Keratinocyte (primary cell): ENCODE measurements around the gene C1QBP. TPM values are rescaled to one million over a fixed set of nuclear protein-coding genes. Genes with fewer than 3 reads are reported as not detected.
A peak's percentile ranks its signal among the peaks of the same experiment; 100 is the strongest.
"Not testable (repeated sequence)": the region's sequence is repeated elsewhere in the genome, so short reads cannot be mapped to it uniquely, and the experiment has no call there.

Experiments
- DNase-seq: peaks from one replicate; pipeline ENCODE4 v3.0.0-alpha.2; 2011; ENCODE audit warnings: low read depth, missing footprints, low spot score
- FAIRE-seq: peaks from 2 replicates; lab custom pipeline; 2011; peaks lifted over from hg19 to GRCh38; lab: Jason Lieb, UNC
- H2AFZ ChIP-seq: 2 replicates; pipeline ENCODE4 v1.6.0; 2012; ENCODE audit warnings: low read length, control low read depth, inconsistent platforms; ENCODE audit not compliant: control insufficient read depth
- H3K27ac ChIP-seq: 2 replicates; pipeline ENCODE4 v1.5.1; 2011; ENCODE audit warnings: low read length; ENCODE audit not compliant: control insufficient read depth, insufficient read depth
- H3K27me3 ChIP-seq: 3 replicates; pipeline ENCODE4 v1.6.0; 2011; ENCODE audit warnings: low read length; ENCODE audit not compliant: control insufficient read depth, insufficient read depth; ENCODE audit errors: extremely low read depth
- H3K36me3 ChIP-seq, 2 experiments: 2 replicates in 1 of 2; 3 replicates in 1 of 2; pipeline ENCODE4 v1.5.1; 2011; ENCODE audit warnings: low read length in 2 of 2, mild to moderate bottlenecking in 1 of 2; ENCODE audit not compliant: control insufficient read depth in 2 of 2, insufficient read depth in 2 of 2; ENCODE audit errors: extremely low read depth in 1 of 2
- H3K4me1 ChIP-seq: 3 replicates; pipeline ENCODE4 v1.5.1; 2011; ENCODE audit warnings: low read length; ENCODE audit not compliant: control insufficient read depth, insufficient read depth; ENCODE audit errors: extremely low read depth
- H3K4me2 ChIP-seq: 3 replicates; pipeline ENCODE4 v1.6.0; 2011; ENCODE audit warnings: low read depth, low read length; ENCODE audit not compliant: control insufficient read depth, insufficient read depth; ENCODE audit errors: extremely low read depth
- H3K4me3 ChIP-seq, 3 experiments: fragments of 200-600 bp in 1 of 3; sonication (generic) in 1 of 3; 2 replicates in 2 of 3; 3 replicates in 1 of 3; pipeline ENCODE4 v1.5.1; 2011 to 2016; ENCODE audit warnings: low read length in 3 of 3, mild to moderate bottlenecking in 3 of 3, control low read depth in 2 of 3, inconsistent platforms in 1 of 3, low read depth in 1 of 3, mixed read lengths in 1 of 3, mixed run types in 1 of 3, moderate library complexity in 1 of 3; ENCODE audit not compliant: control insufficient read depth in 2 of 3, insufficient read depth in 2 of 3; ENCODE audit errors: extremely low read depth in 1 of 3
- H3K79me2 ChIP-seq: 2 replicates; pipeline ENCODE4 v1.6.0; 2012; ENCODE audit warnings: low read length; ENCODE audit not compliant: control insufficient read depth, insufficient read depth
- H3K9ac ChIP-seq: 3 replicates; pipeline ENCODE4 v1.6.0; 2011; ENCODE audit warnings: low read length; ENCODE audit not compliant: control insufficient read depth, insufficient read depth; ENCODE audit errors: extremely low read depth
- H3K9me1 ChIP-seq: 3 replicates; pipeline ENCODE4 v1.6.0; 2011; ENCODE audit warnings: low read length; ENCODE audit not compliant: control insufficient read depth, insufficient read depth; ENCODE audit errors: extremely low read depth
- H3K9me3 ChIP-seq: 2 replicates; pipeline ENCODE4 v1.5.1; 2012; ENCODE audit warnings: low read depth, low read length; ENCODE audit not compliant: control insufficient read depth
- H4K20me1 ChIP-seq: 3 replicates; pipeline ENCODE4 v1.6.0; 2011; ENCODE audit warnings: low read length; ENCODE audit not compliant: control insufficient read depth, insufficient read depth; ENCODE audit errors: extremely low read depth
- CTCF ChIP-seq, 3 experiments: IDR thresholded peaks in 1 of 3; conservative IDR thresholded peaks in 1 of 3; optimal IDR thresholded peaks in 1 of 3; 2 replicates in 2 of 3; 3 replicates in 1 of 3; pipeline versions ENCODE3 to v1.5.1; 2011; ENCODE audit warnings: low read length in 3 of 3, mild to moderate bottlenecking in 3 of 3, moderate library complexity in 2 of 3, control low read depth in 1 of 3, inconsistent platforms in 1 of 3; ENCODE audit not compliant: insufficient read depth in 2 of 3; ENCODE audit errors: extremely low read depth in 1 of 3
- EZH2 ChIP-seq: IDR thresholded peaks from one replicate; pipeline ENCODE4 v1.6.1; 2012; ENCODE audit warnings: inconsistent platforms, mild to moderate bottlenecking, low read length, moderate library complexity
- dilution Hi-C: fragments of 300-500 bp; cut with MboI; formaldehyde crosslinking; loops from one replicate; pipeline ENCODE4 v1.7.0; 2020; ENCODE audit warnings: low sequenced_read_pairs; ENCODE audit not compliant: extremely low pct_ligation_motif_present
- polyA plus RNA-seq, 5 experiments: library from polyadenylated mRNA; depleted of rRNA in 3 of 5; stranded (reverse) in 3 of 5; stranded (forward) in 1 of 5; unstranded in 1 of 5; fragments of >200 nt; gene quantifications; 1 replicate in 1 of 5; 2 replicates in 3 of 5; 3 replicates in 1 of 5; pipeline versions ENCODE4 v1.2.1 to v1.2.3, GENCODE V29; 2011 to 2012; ENCODE audit warnings: missing spikeins in 2 of 5, low read depth in 1 of 5, low replicate concordance in 1 of 5

C1QBP gene
- polyA plus RNA-seq, 1 donor (not counting 4 experiments of a cell fraction or from before 2014, with no cell fraction given), result 431 TPM

- H3K9ac ChIP-seq, result peak overlapping the region; percentile 92
- peaks cover 33% of the 10 kb centered on the region for H3K4me1 ChIP-seq
- H3K79me2 ChIP-seq, result peaks cover 46% of the 10 kb centered on the region
- H3K9me1 ChIP-seq, result peaks cover 4% of the 10 kb centered on the region
- dilution Hi-C loops, result no loop called here
- DNase-seq (no peak), FAIRE-seq (no peak)
- H3K36me3 ChIP-seq, result peaks cover 24 to 52% of the 10 kb centered on the region in 2 experiments
- no peaks in the 10 kb centered on the region for H3K27me3 ChIP-seq
- peaks cover 6% of the 10 kb centered on the region for H4K20me1 ChIP-seq
- peak overlapping the region; percentile 25 for H3K27ac ChIP-seq
- no peak overlapping the region for H3K4me3 ChIP-seq
- peak overlapping the region; percentile 17 for H2AFZ ChIP-seq
- TF ChIP-seq CTCF (optimal IDR thresholded peaks at IDR 0.05 in 1 of 3, IDR thresholded peaks at IDR 0.05 in 1 of 3, conservative IDR thresholded peaks at IDR 0.05 in 1 of 3; ENCODE audit: extremely low read depth in 1 of 3, insufficient read depth in 2 of 3, low read length in 3 of 3) (no peak), EZH2 (no peak)
- no peaks in the 10 kb centered on the region for H3K9me3 ChIP-seq
- H3K4me2 ChIP-seq, result peak overlapping the region; percentile 57
These were observed 450 bp upstream of the C1QBP start for GRCh38 chr17:5439446-5439764.

GRCh38 chr17:5437721-5438317 is 1.1 kb downstream of the C1QBP start:
- H3K4me2 ChIP-seq, result peak overlapping the region; percentile 98
- H3K36me3 ChIP-seq, result peaks cover 25 to 53% of the 10 kb centered on the region in 2 experiments
- H4K20me1 ChIP-seq, result peaks cover 13% of the 10 kb centered on the region
- no peak for TF ChIP-seq EZH2
- TF ChIP-seq CTCF (optimal IDR thresholded peaks at IDR 0.05 in 1 of 3, IDR thresholded peaks at IDR 0.05 in 1 of 3, conservative IDR thresholded peaks at IDR 0.05 in 1 of 3; ENCODE audit: extremely low read depth in 1 of 3, insufficient read depth in 2 of 3, low read length in 3 of 3), result no peak
- peaks cover 54% of the 10 kb centered on the region for H3K79me2 ChIP-seq
- no peaks in the 10 kb centered on the region for H3K9me3 ChIP-seq
- H3K4me3 ChIP-seq, result peak overlapping the region; percentile 79 to 94 (median 90)
- no peaks in the 10 kb centered on the region for H3K27me3 ChIP-seq
- dilution Hi-C loops, result no loop called here
- peak overlapping the region; percentile 92 for H3K9ac ChIP-seq
- H2AFZ ChIP-seq, result no peak overlapping the region
- peak overlapping the region; percentile 79 for H3K27ac ChIP-seq
- DNase-seq (no peak), FAIRE-seq (peak; percentile 63)
- peaks cover 42% of the 10 kb centered on the region for H3K4me1 ChIP-seq
- H3K9me1 ChIP-seq, result peaks cover 10% of the 10 kb centered on the region

- FAIRE-seq, H3K27me3 ChIP-seq, H3K9me3 ChIP-seq, H3K4me3 ChIP-seq, DNase-seq, H2AFZ ChIP-seq, H3K9ac ChIP-seq, dilution Hi-C loops: not testable (repeated sequence)
- Histone ChIP-seq H3K4me2 (peak overlapping the region; percentile 24), H3K9me1 (peaks cover 12% of the 10 kb centered on the region), H3K36me3 (peaks cover 24 to 66% of the 10 kb centered on the region in 2 experiments), H4K20me1 (peaks cover 13% of the 10 kb centered on the region), H3K27ac (peak overlapping the region; percentile 1), H3K4me1 (peaks cover 60% of the 10 kb centered on the region), H3K79me2 (peaks cover 53% of the 10 kb centered on the region)
These were observed 3.1 kb downstream of the C1QBP start for GRCh38 chr17:5435781-5436315.
